A673 (cell line): ENCODE measurements around the gene NCOA3. TPM values are rescaled to one million over a fixed set of nuclear protein-coding genes. Genes with fewer than 3 reads are reported as not detected.

Experiments used
- BruUV-seq: library from RNA; stranded (reverse); fragments of 400-500 nt; replicated peaks from 2 replicates; lab custom pipeline; 2021; lab: Mats Ljungman, UMichigan
- CTCF ChIA-PET: fragments of 300-600 bp; sonication (Branson Sonifier 250); formaldehyde crosslinking; loops from one replicate; lab custom pipeline; 2022; ENCODE audit warnings: antibody characterized with exemption; lab: Charles Lee
- POLR2A ChIA-PET: fragments of 300-600 bp; sonication (Branson Sonifier 250); formaldehyde crosslinking; loops from one replicate; lab custom pipeline; 2022; ENCODE audit warnings: antibody characterized with exemption; ENCODE audit not compliant: low non-redundant PET; lab: Charles Lee
- DNase-seq: peaks from one replicate; pipeline ENCODE4 v3.0.0-alpha.2; 2015; ENCODE audit warnings: low spot score
- H3K27ac ChIP-seq: fragments of 200-600 bp; sonication (generic); 2 replicates; pipeline ENCODE4 v1.5.1; 2016; ENCODE audit warnings: mixed run types, low read depth, mild to moderate bottlenecking, mixed read lengths, antibody characterized with exemption, low read length; ENCODE audit not compliant: poor library complexity, severe bottlenecking
- H3K27me3 ChIP-seq: fragments of 200-600 bp; sonication (generic); replicated peaks from 2 replicates; pipeline ENCODE4 v1.6.1; 2017; ENCODE audit warnings: mixed run types, low read depth, mild to moderate bottlenecking, mixed read lengths, antibody characterized with exemption, low read length; ENCODE audit not compliant: insufficient read depth, poor library complexity
- H3K36me3 ChIP-seq: fragments of 200-600 bp; sonication (generic); 2 replicates; pipeline ENCODE4 v1.6.1; 2016; ENCODE audit warnings: mixed run types, mild to moderate bottlenecking, mixed read lengths, antibody characterized with exemption, low read length; ENCODE audit not compliant: insufficient read depth, poor library complexity, severe bottlenecking
- H3K4me1 ChIP-seq: fragments of 200-600 bp; sonication (generic); 2 replicates; pipeline ENCODE4 v1.6.1; 2017; ENCODE audit warnings: mixed run types, mild to moderate bottlenecking, mixed read lengths, antibody characterized with exemption, low read length; ENCODE audit not compliant: insufficient read depth, poor library complexity, severe bottlenecking
- H3K4me3 ChIP-seq: fragments of 200-600 bp; sonication (generic); 2 replicates; pipeline ENCODE4 v1.5.1; 2016; ENCODE audit warnings: low read depth, mixed run types, mild to moderate bottlenecking, mixed read lengths, low read length; ENCODE audit not compliant: poor library complexity, severe bottlenecking
- H3K9me3 ChIP-seq: fragments of 200-600 bp; sonication (generic); 2 replicates; pipeline ENCODE4 v1.6.1; 2016; ENCODE audit warnings: mixed run types, low read depth, mild to moderate bottlenecking, mixed read lengths, antibody characterized with exemption, low read length; ENCODE audit not compliant: poor library complexity, severe bottlenecking
- EZH2 ChIP-seq: fragments of 200-600 bp; sonication (generic); IDR thresholded peaks from 2 replicates; pipeline ENCODE4 v1.6.1; 2017; ENCODE audit warnings: borderline replicate concordance, low read depth, mild to moderate bottlenecking, mixed read lengths, antibody characterized with exemption, low read length; ENCODE audit not compliant: poor library complexity, severe bottlenecking
- intact Hi-C: fragments of 100-400 bp; cut with micrococcal nuclease; formaldehyde crosslinking; loops from one replicate; pipeline ENCODE4 v1.10.0; 2022; ENCODE audit not compliant: unreplicated experiment
- total RNA-seq: library from RNA; stranded (reverse); gene quantifications from 2 replicates; pipeline ENCODE4 v1.2.3, GENCODE V29; 2021
- TF ChIP-seq, protein P1 (sequence below): fragments of 300-800, 200-600 bp; sonication (generic); conservative IDR thresholded peaks from 2 replicates; pipeline ENCODE4 v1.5.1; 2017; ENCODE audit warnings: low read depth, mild to moderate bottlenecking, antibody characterized with exemption, low read length, moderate library complexity, mixed read lengths

NCOA3 gene
- total RNA-seq, 1 experiment from 2014 or later: 26.8 TPM

- ChIA-PET CTCF (no interaction called here), POLR2A (no interaction called here)
- Histone ChIP-seq H3K4me1 (no peaks in the 10 kb centered on the region), H3K36me3 (no peaks in the 10 kb centered on the region), H3K27ac (no peak overlapping the region), H3K9me3 (no peaks in the 10 kb centered on the region), H3K4me3 (no peak overlapping the region), H3K27me3 (no peaks in the 10 kb centered on the region)
- intact Hi-C loops: no loop called here
- DNase-seq: no peak
- BruUV-seq: no TSS peak
- TF ChIP-seq, protein P1, sequence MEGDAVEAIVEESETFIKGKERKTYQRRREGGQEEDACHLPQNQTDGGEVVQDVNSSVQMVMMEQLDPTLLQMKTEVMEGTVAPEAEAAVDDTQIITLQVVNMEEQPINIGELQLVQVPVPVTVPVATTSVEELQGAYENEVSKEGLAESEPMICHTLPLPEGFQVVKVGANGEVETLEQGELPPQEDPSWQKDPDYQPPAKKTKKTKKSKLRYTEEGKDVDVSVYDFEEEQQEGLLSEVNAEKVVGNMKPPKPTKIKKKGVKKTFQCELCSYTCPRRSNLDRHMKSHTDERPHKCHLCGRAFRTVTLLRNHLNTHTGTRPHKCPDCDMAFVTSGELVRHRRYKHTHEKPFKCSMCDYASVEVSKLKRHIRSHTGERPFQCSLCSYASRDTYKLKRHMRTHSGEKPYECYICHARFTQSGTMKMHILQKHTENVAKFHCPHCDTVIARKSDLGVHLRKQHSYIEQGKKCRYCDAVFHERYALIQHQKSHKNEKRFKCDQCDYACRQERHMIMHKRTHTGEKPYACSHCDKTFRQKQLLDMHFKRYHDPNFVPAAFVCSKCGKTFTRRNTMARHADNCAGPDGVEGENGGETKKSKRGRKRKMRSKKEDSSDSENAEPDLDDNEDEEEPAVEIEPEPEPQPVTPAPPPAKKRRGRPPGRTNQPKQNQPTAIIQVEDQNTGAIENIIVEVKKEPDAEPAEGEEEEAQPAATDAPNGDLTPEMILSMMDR: no peak
- TF ChIP-seq EZH2: no peak
Observed at GRCh38 chr20:47705497-47705856, 203.8 kb downstream of the NCOA3 start.

- no peak overlapping the region for H3K27ac ChIP-seq
- no peaks in the 10 kb centered on the region for H3K27me3 ChIP-seq
- ChIA-PET CTCF (no interaction called here), POLR2A (no interaction called here)
- no TSS peak for BruUV-seq
- H3K4me3 ChIP-seq: no peak overlapping the region
- H3K36me3 ChIP-seq: no peaks in the 10 kb centered on the region
- no peak for DNase-seq
- intact Hi-C loops: no loop called here
- H3K9me3 ChIP-seq: no peaks in the 10 kb centered on the region
- no peaks in the 10 kb centered on the region for H3K4me1 ChIP-seq
- TF ChIP-seq, protein P1: no peak
- no peak for TF ChIP-seq EZH2
Observed at GRCh38 chr20:47706345-47706744, 204.7 kb downstream of the NCOA3 start.

Other genes with a start within 250 kb of the NCOA3 start
- gene ZMYND8, start 145.2 kb upstream of the NCOA3 start, total RNA-seq: 31.3 and 35.2 TPM in 2 replicates